ENCODE measurements around the gene AUTS2. TPM values are rescaled to one million over a fixed set of nuclear protein-coding genes. Genes with fewer than 3 reads are reported as not detected.

Gene AUTS2
- total and polyA plus RNA-seq, 2 of the 8 experiments (the other 6 are each of a cell fraction or from before 2014, with no cell fraction given), result 25.9 to 101 TPM

- TF ChIP-seq EGR1 (IDR thresholded peaks at IDR 0.05; ENCODE audit: borderline replicate concordance, low read depth, low read length) (no peak), YY1 (IDR thresholded peaks at IDR 0.05; ENCODE audit: low read depth, low read length) (no peak), TBP (IDR thresholded peaks at IDR 0.05; ENCODE audit: low read depth, low read length) (no peak)
These were observed 74.8 kb downstream of the AUTS2 start (continued) for GRCh38 chr7:69673074-69673473.
